ENCODE results near the gene AFAP1L2. TPM values are rescaled to one million over a fixed set of nuclear protein-coding genes. Genes with fewer than 3 reads are reported as not detected.
"Not testable (repeated sequence)": the region's sequence is repeated elsewhere in the genome, so short reads cannot be mapped to it uniquely, and the experiment has no call there.

Gene AFAP1L2
- total RNA-seq, 1 donor from 2014 or later = 0.98 TPM

GRCh38 chr10:114349522-114350215, 54.6 kb downstream of the AFAP1L2 start:
- DNase-seq (ENCODE audit: low spot score, unreplicated experiment) = no peak
- Mint-ChIP-seq H3K36me3 (ENCODE audit: insufficient read depth) (no peaks in the 10 kb centered on the region), H3K9me3 (ENCODE audit: low read depth) (no peaks in the 10 kb centered on the region), H3K4me3 (ENCODE audit: low read depth) (no peak overlapping the region), H3K4me1 (ENCODE audit: low read depth) (peaks cover 11% of the 10 kb centered on the region), H3K27ac (peak overlapping the region; percentile 44), H3K27me3 (peaks cover 7% of the 10 kb centered on the region)
- TF ChIP-seq CTCF (IDR thresholded peaks at IDR 0.05; ENCODE audit: unreplicated experiment) = no peak

- H3K9me3 Mint-ChIP-seq (ENCODE audit: low read depth); DNase-seq (ENCODE audit: low spot score, unreplicated experiment); H3K4me3 Mint-ChIP-seq (ENCODE audit: low read depth); H3K36me3 Mint-ChIP-seq (ENCODE audit: insufficient read depth); H3K27ac Mint-ChIP-seq; H3K27me3 Mint-ChIP-seq: not testable (repeated sequence)
- peaks cover 11% of the 10 kb centered on the region for H3K4me1 Mint-ChIP-seq (ENCODE audit: low read depth)
These were observed 55.2 kb downstream of the AFAP1L2 start for GRCh38 chr10:114349071-114349470.

GRCh38 chr10:114347791-114348190, 56.5 kb downstream of the AFAP1L2 start:
- H3K27me3 Mint-ChIP-seq = peaks cover 8% of the 10 kb centered on the region
- no peak overlapping the region for H3K4me3 Mint-ChIP-seq (ENCODE audit: low read depth)
- H3K4me1 Mint-ChIP-seq (ENCODE audit: low read depth) = peaks cover 11% of the 10 kb centered on the region
- DNase-seq (ENCODE audit: low spot score, unreplicated experiment) = no peak
- TF ChIP-seq CTCF (IDR thresholded peaks at IDR 0.05; ENCODE audit: unreplicated experiment) = no peak
- no peaks in the 10 kb centered on the region for H3K9me3 Mint-ChIP-seq (ENCODE audit: low read depth)
- no peaks in the 10 kb centered on the region for H3K36me3 Mint-ChIP-seq (ENCODE audit: insufficient read depth)
- no peak overlapping the region for H3K27ac Mint-ChIP-seq

GRCh38 chr10:114347241-114347640, 57.1 kb downstream of the AFAP1L2 start:
- Mint-ChIP-seq H3K4me3 (ENCODE audit: low read depth) (no peak overlapping the region), H3K9me3 (ENCODE audit: low read depth) (no peaks in the 10 kb centered on the region), H3K27me3 (peaks cover 8% of the 10 kb centered on the region), H3K27ac (no peak overlapping the region), H3K36me3 (ENCODE audit: insufficient read depth) (no peaks in the 10 kb centered on the region), H3K4me1 (ENCODE audit: low read depth) (peaks cover 11% of the 10 kb centered on the region)
- DNase-seq (ENCODE audit: low spot score, unreplicated experiment) = no peak
- TF ChIP-seq CTCF (IDR thresholded peaks at IDR 0.05; ENCODE audit: unreplicated experiment) = no peak

GRCh38 chr10:114346176-114347031, 57.9 kb downstream of the AFAP1L2 start:
- DNase-seq (ENCODE audit: low spot score, unreplicated experiment) = no peak
- Mint-ChIP-seq H3K9me3 (ENCODE audit: low read depth) (no peaks in the 10 kb centered on the region), H3K27me3 (peaks cover 8% of the 10 kb centered on the region), H3K27ac (no peak overlapping the region), H3K36me3 (ENCODE audit: insufficient read depth) (no peaks in the 10 kb centered on the region), H3K4me3 (ENCODE audit: low read depth) (no peak overlapping the region), H3K4me1 (ENCODE audit: low read depth) (peaks cover 11% of the 10 kb centered on the region)
- no peak for TF ChIP-seq CTCF (IDR thresholded peaks at IDR 0.05; ENCODE audit: unreplicated experiment)

Data from progenitor cell of endocrine pancreas (in vitro differentiated cells).